G401 (cell line): Measurements from ENCODE around the gene KTN1. TPM values are rescaled to one million over a fixed set of nuclear protein-coding genes. Genes with fewer than 3 reads are reported as not detected.
A peak's percentile ranks its signal among the peaks of the same experiment; 100 is the strongest.

Experiments used
- DNase-seq: peaks from one replicate; pipeline ENCODE4 v3.0.0-alpha.2; 2015; ENCODE audit warnings: low spot score
- in situ Hi-C: cut with HindIII; loops from 2 replicates; pipeline ENCODE4 v1.10.0; 2016; ENCODE audit warnings: low sequenced_read_pairs, mixed read lengths
- total RNA-seq: library from RNA; depleted of rRNA; stranded (reverse); fragments of >200 nt; shearing (Covaris generic); gene quantifications from 2 replicates; pipeline ENCODE4 v1.2.3, GENCODE V29; 2014; rRNA removed

Gene KTN1, protein sequence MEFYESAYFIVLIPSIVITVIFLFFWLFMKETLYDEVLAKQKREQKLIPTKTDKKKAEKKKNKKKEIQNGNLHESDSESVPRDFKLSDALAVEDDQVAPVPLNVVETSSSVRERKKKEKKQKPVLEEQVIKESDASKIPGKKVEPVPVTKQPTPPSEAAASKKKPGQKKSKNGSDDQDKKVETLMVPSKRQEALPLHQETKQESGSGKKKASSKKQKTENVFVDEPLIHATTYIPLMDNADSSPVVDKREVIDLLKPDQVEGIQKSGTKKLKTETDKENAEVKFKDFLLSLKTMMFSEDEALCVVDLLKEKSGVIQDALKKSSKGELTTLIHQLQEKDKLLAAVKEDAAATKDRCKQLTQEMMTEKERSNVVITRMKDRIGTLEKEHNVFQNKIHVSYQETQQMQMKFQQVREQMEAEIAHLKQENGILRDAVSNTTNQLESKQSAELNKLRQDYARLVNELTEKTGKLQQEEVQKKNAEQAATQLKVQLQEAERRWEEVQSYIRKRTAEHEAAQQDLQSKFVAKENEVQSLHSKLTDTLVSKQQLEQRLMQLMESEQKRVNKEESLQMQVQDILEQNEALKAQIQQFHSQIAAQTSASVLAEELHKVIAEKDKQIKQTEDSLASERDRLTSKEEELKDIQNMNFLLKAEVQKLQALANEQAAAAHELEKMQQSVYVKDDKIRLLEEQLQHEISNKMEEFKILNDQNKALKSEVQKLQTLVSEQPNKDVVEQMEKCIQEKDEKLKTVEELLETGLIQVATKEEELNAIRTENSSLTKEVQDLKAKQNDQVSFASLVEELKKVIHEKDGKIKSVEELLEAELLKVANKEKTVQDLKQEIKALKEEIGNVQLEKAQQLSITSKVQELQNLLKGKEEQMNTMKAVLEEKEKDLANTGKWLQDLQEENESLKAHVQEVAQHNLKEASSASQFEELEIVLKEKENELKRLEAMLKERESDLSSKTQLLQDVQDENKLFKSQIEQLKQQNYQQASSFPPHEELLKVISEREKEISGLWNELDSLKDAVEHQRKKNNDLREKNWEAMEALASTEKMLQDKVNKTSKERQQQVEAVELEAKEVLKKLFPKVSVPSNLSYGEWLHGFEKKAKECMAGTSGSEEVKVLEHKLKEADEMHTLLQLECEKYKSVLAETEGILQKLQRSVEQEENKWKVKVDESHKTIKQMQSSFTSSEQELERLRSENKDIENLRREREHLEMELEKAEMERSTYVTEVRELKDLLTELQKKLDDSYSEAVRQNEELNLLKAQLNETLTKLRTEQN (N-terminal part only)
- 92.4 and 132 TPM in 2 replicates for total RNA-seq

DNA sequence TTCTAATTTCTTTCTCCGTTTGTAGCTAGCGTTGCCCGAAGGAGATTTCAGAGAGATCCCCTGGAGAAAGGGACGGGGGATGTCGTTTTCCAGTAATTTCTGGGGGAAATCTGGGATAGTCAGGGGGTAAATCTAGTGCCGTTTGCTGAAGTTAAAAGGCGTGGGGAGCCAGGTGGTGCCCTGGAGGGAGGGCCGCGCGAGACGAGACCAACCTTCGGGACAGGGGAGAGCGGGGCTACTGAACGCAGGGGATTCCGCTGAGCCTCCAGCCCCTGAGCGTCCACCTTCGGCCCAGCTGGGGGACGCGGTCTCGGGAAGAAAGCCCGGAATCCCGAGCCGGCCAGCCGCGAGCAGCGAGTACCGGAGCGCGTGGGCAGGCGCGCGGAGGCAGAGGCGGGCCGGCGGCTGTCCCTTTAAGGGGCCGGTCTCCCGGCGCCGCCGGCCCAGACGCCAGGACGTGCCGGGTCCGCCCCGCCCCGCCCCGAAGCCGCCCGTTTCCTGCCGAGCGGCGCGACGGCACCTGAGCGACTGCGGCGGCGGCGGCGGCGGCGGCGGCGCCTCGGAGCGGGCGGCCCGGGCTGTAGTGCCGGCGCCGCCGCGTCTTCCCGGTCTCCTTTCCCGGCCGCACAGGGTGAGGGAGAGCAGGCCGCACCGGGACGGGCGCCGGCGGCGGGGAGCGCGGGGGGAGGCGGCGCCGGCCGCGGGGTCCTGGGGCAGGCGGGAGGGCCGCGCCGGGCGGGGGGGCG, at the start of gene KTN1:
Gene KTN1 (plus strand): TSS at position 484 of the 746 bp plus-strand sequence. CDS start 31,842 bp downstream, outside the sequence.
- in situ Hi-C loops: no loop called here

DNA sequence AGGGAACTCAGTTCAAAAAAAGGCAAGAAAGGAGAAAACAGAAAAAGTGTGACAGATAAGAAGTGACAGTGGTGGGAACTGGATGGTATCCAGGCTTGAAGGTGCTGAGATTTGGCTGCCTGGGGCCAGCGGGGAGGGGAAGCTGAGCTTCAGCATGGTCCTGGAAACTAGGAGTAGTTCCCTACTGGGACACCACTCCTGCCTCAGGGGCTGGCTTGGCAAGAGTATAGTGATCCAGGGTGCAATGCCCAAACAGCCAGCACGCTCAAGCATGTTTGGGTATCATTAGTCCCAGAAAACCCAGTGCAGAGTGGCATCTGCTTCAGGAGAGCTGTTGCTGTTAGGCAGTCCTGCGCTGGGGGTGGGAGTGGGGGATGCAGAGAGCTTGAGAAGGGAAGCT, 49.5 kb upstream of the KTN1 start:
- in situ Hi-C loops: no loop called here
- DNase-seq: no peak

More for the DNA sequence above, at the start of gene KTN1:
- DNase-seq: peak; percentile 81

GRCh38 chr14:55532645-55533344, 47.2 kb upstream of the KTN1 start:
- no peak for DNase-seq
- in situ Hi-C loops: no loop called here

DNA sequence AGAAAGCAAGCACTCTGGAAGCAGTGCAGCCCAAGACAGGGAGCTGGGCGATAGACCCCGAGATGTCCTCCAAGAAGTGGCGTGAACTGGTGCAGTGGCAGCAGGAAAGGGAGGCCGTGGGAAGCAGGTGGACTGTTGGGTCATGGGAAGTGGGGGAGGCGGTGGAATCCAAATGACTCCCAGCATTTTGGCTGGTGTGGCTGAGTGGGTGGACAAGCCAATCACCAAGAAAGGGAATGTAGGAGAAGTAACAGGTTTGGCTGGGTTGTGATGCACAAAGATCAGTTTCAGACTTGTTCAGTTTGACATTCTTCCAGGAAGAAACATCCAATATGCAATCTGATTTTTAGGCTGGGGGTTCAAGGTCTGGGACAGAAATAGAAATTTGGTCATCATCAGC, 46.0 kb upstream of the KTN1 start:
- in situ Hi-C loops: no loop called here
- DNase-seq: no peak

DNA sequence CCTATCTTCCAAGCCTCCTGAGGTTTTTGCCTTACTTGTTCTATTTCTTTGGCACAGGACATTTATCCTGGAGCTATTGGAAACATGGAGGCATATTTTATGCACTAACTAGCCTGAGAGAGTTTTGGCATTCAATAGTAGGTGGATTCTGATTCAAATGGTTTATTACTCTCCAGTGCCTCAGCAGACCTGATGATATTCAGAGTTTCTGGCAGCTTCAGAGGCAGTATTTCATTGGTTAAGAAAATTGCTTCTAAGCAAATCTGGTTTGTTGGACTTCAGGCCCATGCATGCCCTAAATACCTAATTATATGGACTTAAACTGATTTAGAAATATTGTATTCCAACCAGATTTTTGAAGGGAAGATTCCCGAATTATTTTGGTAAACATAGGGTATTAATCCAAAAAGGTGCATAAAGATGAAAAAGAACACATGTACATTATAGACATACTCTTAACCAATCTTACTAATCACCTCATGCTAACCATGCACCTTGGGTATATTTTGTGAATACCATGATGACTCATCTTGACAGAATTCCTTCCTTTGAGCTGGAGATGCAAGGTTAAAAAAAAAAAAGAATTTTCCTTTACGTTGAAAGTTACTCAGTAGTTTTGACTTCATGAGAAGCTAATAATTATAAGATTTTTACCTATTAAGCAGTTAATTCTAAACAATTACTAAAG, 44.3 kb upstream of the KTN1 start:
- in situ Hi-C loops: no loop called here
- no peak for DNase-seq

- in situ Hi-C loops: no loop called here
- DNase-seq: no peak
Measured at GRCh38 chr14:55536204-55536708, 43.8 kb upstream of the KTN1 start.

DNA sequence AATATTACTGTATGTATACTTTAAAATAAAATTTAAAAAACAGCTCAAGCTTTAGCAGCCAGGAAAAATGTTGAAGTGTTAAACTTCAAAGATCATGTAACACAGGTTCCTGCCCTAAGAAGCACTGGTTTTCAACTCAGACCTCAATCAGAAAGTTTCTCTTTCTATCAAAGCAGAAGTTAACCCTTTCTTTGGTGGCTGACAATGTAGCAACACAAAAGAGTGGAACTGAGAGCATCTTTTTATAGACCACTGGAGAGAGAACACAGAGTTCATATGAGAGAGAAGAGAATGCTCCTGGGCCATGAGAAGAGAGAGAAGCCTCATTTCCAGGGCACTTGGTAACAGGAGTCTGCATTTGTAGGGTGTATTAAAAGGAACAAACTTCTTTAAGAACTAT, 42.2 kb upstream of the KTN1 start:
- in situ Hi-C loops: no loop called here

DNA sequence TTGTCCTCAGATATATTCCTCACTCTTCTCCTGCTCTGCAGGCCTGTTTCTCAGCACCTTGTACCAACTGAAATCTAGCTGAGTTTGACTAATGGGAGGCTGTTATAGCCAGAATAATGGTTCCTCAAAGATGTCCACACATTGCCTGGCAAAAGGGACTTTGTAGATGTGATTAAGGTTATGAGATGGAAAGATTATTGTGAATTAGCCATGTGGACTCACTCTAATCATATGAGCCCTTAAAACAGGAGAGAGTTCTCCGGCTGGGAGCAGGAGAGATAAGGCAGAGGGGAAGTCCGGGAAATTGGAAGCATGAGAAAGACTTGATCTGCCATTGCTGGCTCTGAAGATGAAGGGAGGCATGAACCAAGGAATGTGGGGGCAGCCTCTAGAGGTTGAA, 40.0 kb upstream of the KTN1 start:
- in situ Hi-C loops: no loop called here
- DNase-seq: no peak

More for the DNA sequence above, 42.2 kb upstream of the KTN1 start:
- no peak for DNase-seq

DNA sequence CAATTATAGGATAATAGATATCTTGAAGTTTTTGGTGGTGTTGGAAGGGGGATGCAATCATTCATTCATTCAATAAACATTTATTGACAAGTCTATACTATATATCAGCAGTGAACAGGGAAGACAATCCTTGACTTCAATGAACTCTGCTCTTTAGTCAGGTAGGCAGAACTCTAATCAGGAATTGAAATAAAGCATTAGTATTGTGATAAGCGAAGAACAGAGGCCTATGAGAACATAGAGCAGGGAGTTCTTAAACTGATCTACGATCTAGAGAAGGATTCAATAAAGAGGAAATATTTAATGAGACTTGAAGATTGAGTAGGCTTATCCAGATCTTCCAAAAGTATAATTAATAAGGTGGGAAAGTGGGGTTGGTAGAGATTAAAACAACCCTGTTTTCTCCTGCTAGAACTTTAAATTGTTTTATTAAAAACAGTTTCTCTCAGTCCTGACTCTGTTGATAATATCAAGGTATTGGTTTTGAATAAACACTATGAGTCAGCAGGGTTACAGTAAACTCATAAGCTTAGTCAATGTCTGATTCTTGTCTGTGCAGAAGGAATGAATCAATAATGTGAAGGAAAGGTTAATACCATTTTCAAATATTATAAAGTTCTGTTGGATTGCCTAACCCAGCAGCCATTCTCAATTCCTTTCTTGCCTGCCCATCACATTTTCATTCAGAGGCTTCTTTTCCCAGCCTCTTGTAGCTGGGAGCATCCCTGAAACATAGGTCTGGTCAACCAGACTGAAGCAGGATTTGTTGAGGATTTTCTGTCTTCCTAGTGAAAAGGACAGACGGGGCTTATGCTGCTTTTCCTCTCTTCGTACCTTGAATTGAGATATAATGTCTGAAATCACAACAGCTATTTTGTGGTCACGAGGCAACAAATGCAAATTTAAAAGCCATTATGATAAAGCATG, 38.9 kb upstream of the KTN1 start:
- no peak for DNase-seq
- in situ Hi-C loops: no loop called here

DNA sequence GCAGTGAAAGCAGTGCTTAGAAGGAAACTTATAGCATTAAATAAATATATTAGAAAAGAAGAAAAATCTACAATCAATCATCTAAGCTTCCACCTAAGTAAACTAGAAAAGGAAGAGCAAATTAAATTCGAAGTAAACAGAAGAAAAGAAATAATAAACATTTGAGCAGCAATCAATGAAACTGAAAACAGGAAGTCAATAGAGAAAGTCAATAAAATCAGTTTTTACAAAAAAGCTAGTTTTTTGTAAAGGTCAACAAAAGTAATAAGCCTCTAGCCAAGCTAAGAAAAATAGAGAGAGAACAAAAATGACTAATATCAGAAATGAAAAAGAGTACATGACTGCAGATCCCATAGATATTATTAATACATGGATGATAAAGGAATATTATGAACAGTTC, 34.2 kb upstream of the KTN1 start:
- in situ Hi-C loops: no loop called here

GRCh38 chr14:55546212-55546874, 33.7 kb upstream of the KTN1 start:
- DNase-seq: no peak
- in situ Hi-C loops: no loop called here

More for the DNA sequence above, 34.2 kb upstream of the KTN1 start:
- no peak for DNase-seq

- DNase-seq: no peak
- in situ Hi-C loops: no loop called here
Measured at GRCh38 chr14:55547650-55548315, 32.2 kb upstream of the KTN1 start.

GRCh38 chr14:55553791-55554190, 26.2 kb upstream of the KTN1 start:
- in situ Hi-C loops: no loop called here
- DNase-seq: no peak

DNA sequence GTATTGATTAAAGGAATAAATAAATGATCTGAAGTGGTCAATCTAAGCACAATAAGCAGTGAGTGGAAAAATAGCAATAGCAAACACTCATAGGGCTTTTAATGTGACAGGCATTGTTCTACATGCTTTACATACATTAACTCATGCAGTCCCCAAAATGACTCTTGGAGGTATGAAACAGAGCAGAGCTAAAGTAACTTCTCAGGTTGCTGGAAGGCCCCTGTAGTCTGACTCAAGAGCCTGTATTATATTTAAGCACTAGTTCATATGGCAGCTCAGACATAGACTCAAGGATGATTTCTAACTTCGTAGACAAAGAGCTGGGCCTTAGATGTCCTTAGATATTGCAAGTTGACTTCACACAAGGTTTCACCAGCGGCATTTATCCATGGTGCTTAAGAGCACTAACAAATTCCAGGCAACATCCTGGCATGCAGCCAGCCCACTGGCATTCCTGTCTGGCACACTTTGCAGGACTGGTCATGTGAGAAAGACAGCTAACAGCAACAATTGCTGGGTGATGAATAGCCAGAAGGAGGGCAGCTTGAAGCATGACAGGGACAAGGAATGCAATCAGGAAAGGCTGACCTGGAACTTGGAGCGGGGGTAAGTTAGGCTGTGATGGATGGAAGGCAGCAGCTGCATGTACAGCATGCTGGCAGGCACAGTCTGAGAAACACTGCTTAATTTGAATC, 22.9 kb upstream of the KTN1 start:
- peak; percentile 60 for DNase-seq
- in situ Hi-C loops: no loop called here

GRCh38 chr14:55562135-55562534, 17.9 kb upstream of the KTN1 start:
- in situ Hi-C loops: no loop called here
- DNase-seq: no peak
